GM19397 (cell line): ENCODE measurements around the gene TMEM214.
A peak's percentile ranks its signal among the peaks of the same experiment; 100 is the strongest.

Source experiments
- ATAC-seq: cut with Tn5 transposase; IDR thresholded peaks from one replicate; pipeline ENCODE4 v1.9.1; 2021; ENCODE audit warnings: mild to moderate bottlenecking, moderate library complexity; ENCODE audit not compliant: unreplicated experiment

TMEM214 gene, protein sequence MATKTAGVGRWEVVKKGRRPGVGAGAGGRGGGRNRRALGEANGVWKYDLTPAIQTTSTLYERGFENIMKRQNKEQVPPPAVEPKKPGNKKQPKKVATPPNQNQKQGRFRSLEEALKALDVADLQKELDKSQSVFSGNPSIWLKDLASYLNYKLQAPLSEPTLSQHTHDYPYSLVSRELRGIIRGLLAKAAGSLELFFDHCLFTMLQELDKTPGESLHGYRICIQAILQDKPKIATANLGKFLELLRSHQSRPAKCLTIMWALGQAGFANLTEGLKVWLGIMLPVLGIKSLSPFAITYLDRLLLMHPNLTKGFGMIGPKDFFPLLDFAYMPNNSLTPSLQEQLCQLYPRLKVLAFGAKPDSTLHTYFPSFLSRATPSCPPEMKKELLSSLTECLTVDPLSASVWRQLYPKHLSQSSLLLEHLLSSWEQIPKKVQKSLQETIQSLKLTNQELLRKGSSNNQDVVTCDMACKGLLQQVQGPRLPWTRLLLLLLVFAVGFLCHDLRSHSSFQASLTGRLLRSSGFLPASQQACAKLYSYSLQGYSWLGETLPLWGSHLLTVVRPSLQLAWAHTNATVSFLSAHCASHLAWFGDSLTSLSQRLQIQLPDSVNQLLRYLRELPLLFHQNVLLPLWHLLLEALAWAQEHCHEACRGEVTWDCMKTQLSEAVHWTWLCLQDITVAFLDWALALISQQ

DNA sequence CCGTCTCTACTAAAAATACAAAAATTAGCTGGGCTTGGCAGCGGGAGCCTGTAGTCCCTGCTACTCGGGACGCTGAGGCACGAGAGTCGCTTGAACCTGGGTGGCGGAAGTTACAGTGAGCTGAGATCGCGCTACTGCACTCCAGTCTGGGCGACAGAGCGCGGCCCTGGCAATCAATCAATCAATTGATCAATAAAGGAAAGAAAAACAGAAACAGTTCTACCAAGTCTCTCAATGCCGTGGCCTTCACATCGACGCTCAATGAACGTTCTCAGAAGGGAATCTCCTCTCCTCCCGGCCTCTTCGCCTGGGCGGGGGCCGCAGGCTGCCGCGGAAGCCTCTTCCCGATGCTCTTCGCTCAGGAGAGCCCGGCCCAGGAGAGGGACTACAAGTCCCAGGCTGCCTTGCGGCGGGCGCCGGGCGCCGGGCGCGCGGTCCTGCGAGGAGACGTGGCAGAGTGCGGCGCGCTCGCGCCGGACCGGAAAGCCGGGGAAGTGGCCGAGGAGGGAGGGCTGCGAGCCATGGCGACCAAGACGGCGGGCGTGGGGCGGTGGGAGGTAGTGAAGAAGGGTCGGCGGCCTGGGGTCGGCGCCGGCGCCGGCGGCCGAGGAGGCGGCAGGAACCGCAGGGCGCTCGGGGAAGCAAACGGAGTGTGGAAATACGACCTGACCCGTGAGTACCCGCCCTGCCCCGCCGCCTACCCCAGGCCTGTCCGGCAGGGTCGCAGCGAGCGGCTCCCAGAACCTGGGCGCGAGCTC, at the start of gene TMEM214:
Gene TMEM214 (plus strand): TSS at position 471 of the 758 bp plus-strand sequence. CDS start 51 bp downstream, at position 522.
- ATAC-seq, result peak; percentile 91

DNA sequence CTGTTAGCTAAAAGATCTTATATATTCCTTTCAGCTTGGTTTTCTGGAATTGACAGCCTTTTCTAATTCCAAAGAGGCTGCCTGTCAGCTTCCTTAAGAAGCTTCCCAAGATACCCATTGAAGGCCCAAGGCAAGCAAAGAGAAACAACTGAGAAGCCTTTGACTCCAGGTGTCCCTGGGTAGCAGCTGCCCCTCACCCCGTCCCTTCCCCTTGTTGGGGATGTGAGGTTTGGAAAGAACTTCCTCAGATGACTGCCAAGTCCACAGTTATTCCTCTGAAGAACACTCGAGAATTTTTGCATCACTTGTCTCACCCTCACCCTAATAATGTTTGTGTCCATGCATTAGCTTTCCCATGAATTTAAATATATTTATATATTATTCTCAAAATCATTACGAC, 49.0 kb upstream of the TMEM214 start:
- ATAC-seq, result no peak

DNA sequence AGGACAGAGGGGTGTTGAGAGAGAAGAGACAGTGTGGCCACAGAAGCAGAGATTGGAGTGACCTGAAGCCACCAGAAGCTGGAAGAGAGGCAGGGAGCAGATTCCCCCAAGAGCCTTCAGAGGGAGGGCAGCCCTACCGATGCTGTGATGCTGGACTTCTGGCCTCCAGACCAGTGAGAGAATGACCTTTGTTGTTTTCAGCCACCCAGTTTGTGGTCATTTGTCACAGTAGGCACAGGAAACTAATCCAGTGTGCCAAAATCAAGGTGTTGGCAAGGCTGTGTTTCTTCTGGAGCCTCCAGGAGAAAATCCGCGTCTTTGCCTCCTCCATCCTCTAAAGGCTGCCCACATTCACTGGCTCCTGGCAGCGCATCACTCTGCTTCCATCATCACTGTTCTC, 47.0 kb upstream of the TMEM214 start:
- ATAC-seq, result no peak

DNA sequence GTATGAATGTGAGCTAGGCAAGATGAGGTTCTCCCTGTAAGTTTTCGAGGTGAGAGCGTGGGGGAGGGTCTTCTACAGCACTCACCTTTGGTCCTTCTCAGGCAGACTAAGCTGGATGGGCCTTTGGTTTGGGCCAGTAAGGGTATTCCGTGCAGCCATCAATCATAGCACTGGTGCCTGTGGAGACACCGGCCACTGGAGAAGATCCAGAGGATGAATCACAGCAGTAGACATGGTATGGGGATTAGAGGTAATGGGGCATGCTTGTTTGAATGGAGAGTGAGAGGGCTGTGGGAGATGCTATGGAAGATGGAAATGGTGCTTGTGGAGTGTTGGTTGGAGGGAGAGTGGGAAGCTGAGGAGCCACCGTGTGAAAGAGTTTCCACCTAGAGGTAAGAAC, 46.2 kb upstream of the TMEM214 start:
- ATAC-seq, result no peak

DNA sequence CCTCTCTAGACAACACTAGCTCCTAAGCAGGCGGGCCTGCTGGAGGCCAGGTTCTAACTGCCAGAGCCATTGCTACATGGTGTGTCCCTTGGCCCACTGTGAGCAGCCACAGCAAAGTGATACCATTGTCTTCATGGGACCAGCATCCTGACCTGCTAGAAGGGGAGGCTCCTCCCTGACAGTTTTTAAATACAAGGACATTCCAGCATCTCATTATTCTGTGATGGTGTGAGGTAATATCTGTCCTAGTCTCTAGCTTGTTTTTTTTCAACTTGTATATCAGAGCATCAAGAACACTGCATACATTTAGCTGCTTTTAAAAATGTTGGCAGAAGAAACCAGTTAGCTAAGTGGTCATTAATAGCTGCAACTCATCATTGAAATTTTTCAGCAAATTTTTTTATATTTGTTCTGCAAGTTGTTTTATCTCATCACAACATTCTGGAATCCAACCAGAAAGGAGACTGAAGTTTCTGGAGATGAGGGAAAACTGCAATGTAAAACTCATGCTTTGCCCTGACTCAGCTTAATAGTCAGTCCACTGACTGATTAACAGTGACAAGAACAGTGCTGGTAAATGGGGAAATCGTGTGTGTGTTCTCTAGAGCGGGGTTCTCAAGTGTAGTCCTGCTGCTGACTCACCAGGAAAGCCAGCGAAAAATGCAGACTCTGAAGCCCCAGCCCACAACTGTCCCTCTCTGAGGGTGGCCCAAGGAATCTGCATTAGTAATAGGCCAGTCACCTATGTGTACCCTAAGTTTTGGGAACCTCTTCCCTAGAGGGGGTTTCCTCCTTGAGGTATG, 44.5 kb upstream of the TMEM214 start:
- no peak for ATAC-seq

DNA sequence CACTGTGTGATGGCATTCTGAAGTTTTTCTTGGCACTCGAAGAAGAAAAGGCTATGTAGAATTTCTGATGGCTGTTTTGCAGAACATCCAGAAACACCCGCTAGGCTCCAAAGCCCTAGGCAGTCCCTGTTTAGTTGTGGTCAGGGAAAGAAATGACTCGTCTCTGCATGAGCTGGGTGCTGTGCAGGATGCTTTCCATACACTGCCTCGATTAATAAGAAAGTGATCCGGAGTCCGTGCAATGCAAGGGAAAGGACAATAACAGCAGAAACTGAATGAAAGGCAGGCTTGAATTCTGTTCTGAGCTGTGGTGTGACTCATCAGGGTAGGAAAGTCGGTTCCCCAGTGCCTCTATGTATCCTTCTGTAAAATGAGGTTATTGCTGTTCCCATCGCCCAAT, 43.6 kb upstream of the TMEM214 start:
- ATAC-seq, result no peak

DNA sequence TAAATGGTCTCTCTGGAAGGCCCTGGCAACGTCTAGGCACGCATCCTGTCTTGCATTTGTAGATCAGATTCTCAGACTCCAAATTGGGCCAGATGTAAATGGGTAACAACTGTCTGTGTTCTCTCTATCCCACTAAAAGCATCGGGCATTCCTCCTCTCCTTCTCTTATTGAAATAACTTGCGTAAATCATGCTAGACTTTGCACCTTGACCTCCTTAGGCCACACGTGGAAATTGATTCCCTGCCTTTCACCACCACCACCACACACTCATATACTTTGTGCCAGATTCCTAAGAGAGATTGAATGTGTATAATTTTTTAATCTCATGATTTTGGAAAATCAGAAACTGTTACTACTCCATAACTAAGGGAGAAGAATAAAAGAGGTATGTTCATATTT, 41.0 kb upstream of the TMEM214 start:
- ATAC-seq, result no peak

DNA sequence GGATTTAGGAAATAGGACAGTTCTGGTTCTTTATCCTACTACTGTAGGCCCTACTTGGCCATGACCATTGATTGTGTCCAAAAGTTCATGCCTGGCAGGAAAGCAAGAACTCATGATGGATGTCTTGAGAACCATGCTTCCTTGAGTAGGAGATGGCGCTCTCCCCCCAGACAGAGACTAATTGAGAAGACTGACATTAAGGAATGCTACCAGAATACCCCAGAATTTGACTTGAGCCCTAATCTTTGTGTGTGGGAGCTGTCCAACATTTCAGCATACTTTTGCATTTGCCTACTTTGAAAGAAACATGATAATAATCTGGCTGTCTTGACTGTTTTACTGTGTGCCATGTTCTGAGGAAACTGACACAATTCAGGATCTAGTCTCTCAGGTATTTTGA, 39.0 kb upstream of the TMEM214 start:
- ATAC-seq, result no peak

DNA sequence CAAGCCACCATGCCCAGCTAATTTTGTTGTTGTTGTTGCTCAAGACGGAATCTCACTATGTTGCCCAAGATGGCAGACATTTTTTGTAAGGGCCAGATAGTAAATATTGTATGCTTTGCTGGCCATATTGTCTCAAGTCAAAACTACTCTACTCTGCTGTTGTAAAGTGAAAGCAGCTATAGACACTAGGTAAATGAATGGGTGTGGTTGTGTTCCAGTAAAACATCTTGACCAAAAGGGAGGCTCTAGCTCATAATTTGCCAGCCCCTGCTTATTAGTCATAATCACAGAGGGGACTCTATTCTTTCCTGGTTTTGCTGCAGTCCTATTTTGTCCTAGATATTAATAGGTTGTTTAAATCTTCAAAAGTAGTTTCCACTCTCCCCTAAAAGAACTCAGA, 37.8 kb upstream of the TMEM214 start:
- ATAC-seq, result no peak

DNA sequence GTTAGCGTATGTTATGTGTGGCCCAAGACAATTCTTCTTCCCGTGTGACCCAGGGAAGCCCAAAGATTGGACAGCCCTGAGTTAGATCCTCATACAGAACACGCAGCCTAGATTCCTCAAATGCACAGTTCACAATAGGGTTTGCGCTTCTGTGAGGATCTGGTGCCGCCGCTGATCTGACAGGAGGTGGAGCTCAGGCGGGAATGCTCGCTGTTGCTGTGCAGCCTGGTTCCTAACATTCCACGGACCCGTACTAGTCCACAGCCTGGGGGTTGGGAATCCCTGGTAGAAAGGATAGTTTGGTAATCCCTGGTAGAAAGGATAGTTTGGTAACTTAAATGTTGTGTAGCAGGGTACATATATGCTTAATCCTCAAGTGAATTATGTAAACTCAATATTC, 35.4 kb upstream of the TMEM214 start:
- no peak for ATAC-seq

DNA sequence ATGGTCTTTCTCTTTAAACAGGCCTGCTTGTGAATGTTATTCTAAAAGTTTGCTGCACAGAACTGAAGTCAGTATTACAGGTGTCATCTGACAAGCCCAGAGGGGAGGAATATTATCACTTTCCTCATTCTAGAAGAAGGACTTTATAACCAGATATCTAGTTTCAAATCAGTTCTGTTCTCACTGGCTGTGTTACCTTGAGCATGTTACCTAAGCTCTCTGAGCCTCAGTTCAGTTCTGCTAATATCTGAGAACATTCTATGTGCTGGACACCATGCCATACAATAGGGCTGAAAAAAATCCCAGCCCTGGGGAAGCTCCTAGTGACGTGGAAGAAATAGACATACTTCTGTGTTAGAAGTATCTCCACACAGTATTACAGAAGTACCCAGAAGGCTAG, 34.4 kb upstream of the TMEM214 start:
- no peak for ATAC-seq

DNA sequence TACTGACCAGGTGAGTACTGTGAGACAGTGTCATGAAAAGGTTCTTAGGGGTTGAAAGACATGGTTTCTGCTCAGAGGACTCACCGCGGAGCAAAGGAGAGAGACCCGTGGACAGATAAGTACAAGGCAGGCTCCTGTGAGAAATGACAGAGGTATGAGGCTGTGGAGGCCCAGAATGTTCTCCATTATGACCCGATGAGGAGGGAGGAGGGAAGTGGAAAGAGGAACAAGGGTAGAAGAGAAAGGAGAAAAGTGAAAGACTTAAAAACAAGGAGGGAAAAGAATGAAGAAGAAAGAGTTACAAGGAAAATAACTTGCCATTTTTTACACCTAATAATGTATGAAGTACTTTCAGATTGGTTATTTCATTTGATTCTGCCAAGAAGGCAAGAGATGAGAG, 32.5 kb upstream of the TMEM214 start:
- no peak for ATAC-seq

DNA sequence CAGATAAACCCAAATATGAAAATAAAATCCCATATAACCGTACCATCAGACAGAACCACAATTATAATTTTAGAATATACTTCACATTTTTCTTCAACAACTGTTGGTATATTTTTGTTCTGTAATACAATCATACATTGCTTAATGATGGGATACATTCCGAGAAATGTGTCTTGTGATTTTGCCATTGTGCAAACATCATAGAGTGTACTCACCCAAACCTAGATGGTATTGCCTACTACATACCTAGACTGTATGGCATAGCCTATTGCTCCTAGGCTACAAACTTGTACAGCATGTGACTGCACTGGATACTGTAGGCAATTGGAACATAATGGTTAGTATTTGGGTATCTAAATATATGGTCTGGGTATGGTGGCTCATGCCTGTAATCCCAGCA, 31.8 kb upstream of the TMEM214 start:
- no peak for ATAC-seq

DNA sequence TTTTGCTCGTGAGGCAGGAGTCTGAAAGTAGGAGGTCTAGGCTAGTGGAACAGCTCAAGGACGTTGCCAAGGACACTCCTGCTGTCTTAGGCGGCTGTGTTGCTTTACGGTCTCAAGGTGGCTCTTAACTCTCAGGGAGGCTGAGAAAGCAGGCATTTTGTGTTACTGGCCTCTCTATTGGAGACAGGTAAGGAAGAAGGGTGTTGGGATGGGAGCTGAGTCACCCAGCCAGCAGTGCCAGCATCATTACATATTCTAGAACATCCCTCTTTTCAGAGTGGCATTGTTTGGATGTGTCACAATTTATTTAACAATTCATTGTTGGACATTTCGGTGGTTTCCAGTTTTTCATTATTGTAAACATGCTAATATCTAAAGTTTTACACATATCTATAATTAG, 30.8 kb upstream of the TMEM214 start:
- ATAC-seq, result no peak

DNA sequence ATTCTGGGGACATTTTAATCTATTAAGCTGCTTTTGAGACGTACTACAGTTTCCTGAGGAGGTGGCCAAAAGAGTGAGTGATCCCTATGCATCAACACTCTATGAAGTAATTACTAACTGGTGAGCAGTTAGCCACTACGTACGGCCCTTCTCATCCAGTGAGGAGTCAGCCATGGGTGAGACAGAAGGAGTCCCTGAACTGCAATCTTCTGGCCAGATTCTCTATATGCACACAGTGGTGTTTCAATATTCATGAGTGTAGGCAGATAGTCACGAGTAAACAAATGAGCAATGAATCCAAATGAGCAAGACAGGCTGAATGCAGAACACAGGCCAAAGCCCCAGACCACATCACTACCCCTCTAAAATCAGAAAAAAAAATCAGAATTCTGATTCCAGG, 29.8 kb upstream of the TMEM214 start:
- no peak for ATAC-seq

DNA sequence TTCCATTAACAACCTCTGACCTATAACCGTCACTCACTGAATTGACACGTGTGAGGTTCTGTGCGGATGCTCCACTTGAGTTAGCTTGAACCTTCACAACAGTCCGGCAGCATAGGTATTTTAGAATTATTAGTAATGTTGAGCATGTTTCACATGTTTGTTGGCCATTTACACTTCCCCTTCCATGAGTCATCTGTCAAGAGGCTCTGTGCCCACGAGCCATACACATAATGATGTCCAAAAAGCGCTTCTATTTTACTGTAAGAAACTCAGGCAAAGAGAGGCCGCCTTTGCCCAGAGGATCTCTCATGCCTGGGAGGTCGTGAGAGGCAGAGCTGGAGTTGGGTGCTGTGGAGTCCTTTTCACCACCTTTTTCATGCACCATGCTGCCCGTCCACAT, 28.9 kb upstream of the TMEM214 start:
- ATAC-seq, result no peak

DNA sequence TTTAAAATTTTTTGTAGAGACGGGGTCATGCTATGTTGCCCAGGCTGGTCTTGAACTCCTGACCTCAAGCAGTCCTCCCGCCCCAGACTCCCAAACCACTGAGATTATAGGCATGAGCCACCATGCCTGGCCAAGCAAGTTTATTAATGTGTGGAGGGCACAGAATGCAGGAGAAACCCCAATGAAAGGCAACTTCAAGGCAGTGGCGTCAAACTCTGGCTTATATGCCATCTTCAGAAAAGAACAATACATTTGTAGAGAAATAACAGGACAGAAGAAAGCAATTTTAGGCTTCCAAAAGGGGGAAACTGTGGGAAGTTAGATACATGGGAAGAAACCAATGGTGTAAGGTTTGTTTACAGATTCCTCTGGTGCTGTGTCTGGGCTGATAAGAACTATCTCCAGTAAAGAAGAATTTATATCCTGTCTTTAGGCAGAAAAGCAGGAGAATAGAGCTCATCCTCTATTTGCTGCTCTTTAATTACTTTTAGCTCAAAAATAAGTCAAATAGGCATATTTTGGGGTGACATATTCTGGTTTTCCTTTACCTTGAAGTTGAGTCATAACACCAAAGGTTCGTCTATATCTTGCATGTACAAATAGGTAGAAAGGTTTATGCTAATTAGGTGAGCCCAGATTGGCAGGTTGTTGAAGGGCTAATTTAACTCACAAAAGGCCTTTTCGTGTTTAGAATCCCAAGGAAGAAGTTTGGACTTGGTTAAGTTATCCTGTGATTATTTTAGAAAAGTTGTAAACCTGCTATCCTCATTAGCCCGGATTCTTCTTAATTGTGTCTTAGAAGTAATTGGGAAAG, 26.0 kb upstream of the TMEM214 start:
- ATAC-seq, result no peak

DNA sequence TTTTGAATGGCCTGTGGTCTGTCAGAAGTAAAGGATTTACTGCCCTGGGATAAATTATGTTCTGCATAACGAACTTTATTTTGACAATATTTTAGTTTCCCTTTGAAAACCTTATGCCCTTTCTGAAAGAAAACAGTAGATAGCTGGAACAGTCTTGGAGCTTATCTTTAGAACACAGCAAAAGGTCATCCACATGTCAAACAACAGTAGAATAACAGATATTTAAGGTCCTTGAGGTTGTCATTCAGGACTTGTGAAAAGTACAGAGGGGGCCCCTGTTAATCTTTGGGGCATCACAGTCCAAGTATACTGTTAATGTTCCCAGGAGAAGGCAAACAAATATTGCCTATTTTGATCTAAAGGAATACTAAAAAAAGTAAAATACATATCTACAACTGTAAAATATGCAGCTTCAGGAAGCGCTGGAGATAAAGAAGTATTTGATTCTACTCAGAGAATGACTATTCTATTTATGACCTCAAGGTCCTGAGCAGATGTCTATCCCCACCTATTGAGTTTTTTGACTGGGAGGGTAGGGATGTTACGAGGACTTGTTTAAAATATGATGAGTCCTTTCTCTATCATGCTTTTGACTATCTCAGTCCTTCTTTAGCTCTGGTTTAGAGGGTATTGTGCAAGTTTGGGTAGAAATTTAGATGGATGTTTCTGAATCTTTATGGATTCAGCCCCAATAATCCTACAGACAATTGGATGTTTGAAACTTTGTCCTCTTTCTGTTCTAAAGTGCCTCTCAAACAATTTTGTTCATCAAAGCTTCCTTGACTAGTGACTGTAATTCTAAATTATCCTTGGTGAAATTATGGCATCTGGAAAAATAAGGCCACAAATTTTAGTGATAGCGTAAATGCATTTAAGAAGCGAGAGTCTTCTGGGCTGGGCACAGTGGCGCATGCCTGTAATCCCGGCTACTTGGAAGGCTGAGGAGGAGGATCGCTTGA, 25.1 kb upstream of the TMEM214 start:
- no peak for ATAC-seq

DNA sequence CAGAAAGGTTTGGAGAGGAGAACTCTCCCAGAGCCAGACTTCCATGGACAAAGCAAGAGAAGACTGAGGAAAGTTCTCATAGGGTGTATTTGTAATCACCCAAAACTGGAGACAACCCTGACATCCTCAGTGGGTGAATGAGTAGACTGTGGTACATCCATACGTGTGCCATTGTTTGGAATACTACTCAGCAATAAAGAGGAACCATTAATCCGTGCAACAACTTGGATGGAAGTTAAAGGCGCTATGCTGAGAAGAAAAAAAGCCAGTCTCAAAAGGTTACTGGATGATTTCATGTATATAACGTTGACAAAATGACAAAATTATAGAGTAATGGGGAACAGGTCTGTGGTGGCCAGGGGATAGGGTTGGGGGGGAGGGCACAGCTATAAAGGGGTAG, 24.1 kb upstream of the TMEM214 start:
- no peak for ATAC-seq
